ENCODE measurements around the gene FAM187B. TPM values are rescaled to one million over a fixed set of nuclear protein-coding genes. Genes with fewer than 3 reads are reported as not detected.

Gene FAM187B
- polyA plus RNA-seq, 1 donor (not counting 4 experiments of a cell fraction or from before 2014, with no cell fraction given): not detected

- peaks cover 12% of the 10 kb centered on the region for H3K4me1 ChIP-seq (ENCODE audit: control insufficient read depth, extremely low read depth, insufficient read depth, low read length)
- TF ChIP-seq CTCF (optimal IDR thresholded peaks at IDR 0.05 in 1 of 3, IDR thresholded peaks at IDR 0.05 in 1 of 3, conservative IDR thresholded peaks at IDR 0.05 in 1 of 3; ENCODE audit: extremely low read depth in 1 of 3, insufficient read depth in 2 of 3, low read length in 3 of 3): no peak
- no peak for TF ChIP-seq EZH2 (IDR thresholded peaks at IDR 0.05; ENCODE audit: low read length)
- DNase-seq (ENCODE audit: low read depth, low spot score): no peak
- no peaks in the 10 kb centered on the region for H3K36me3 ChIP-seq (ENCODE audit: control insufficient read depth in 2 of 2, extremely low read depth in 1 of 2, insufficient read depth in 2 of 2, low read length in 2 of 2)
- H4K20me1 ChIP-seq (ENCODE audit: control insufficient read depth, extremely low read depth, insufficient read depth, low read length): peaks cover 3% of the 10 kb centered on the region
- no peak overlapping the region for H3K4me3 ChIP-seq (ENCODE audit: control insufficient read depth in 2 of 3, extremely low read depth in 1 of 3, insufficient read depth in 2 of 3, low read depth in 1 of 3, low read length in 3 of 3)
- H3K27me3 ChIP-seq (ENCODE audit: control insufficient read depth, extremely low read depth, insufficient read depth, low read length): no peaks in the 10 kb centered on the region
- dilution Hi-C loops (cut with MboI; ENCODE audit: extremely low pct_ligation_motif_present, low sequenced_read_pairs): no loop called here
- H3K79me2 ChIP-seq (ENCODE audit: control insufficient read depth, insufficient read depth, low read length): no peaks in the 10 kb centered on the region
- no peak overlapping the region for H3K9ac ChIP-seq (ENCODE audit: control insufficient read depth, extremely low read depth, insufficient read depth, low read length)
- no peak overlapping the region for H3K4me2 ChIP-seq (ENCODE audit: control insufficient read depth, extremely low read depth, insufficient read depth, low read depth, low read length)
- no peak overlapping the region for H2AFZ ChIP-seq (ENCODE audit: control insufficient read depth, low read length)
- no peaks in the 10 kb centered on the region for H3K9me3 ChIP-seq (ENCODE audit: control insufficient read depth, low read depth, low read length)
- H3K9me1 ChIP-seq (ENCODE audit: control insufficient read depth, extremely low read depth, insufficient read depth, low read length): no peaks in the 10 kb centered on the region
- FAIRE-seq: no peak
- H3K27ac ChIP-seq (ENCODE audit: control insufficient read depth, insufficient read depth, low read length): no peak overlapping the region
Observed at GRCh38 chr19:35211545-35212230, 16.9 kb downstream of the FAM187B start.

- no peaks in the 10 kb centered on the region for H3K27me3 ChIP-seq (ENCODE audit: control insufficient read depth, extremely low read depth, insufficient read depth, low read length)
- no peak for DNase-seq (ENCODE audit: low read depth, low spot score)
- no peaks in the 10 kb centered on the region for H3K36me3 ChIP-seq (ENCODE audit: control insufficient read depth in 2 of 2, extremely low read depth in 1 of 2, insufficient read depth in 2 of 2, low read length in 2 of 2)
- no peaks in the 10 kb centered on the region for H3K9me1 ChIP-seq (ENCODE audit: control insufficient read depth, extremely low read depth, insufficient read depth, low read length)
- no peaks in the 10 kb centered on the region for H3K79me2 ChIP-seq (ENCODE audit: control insufficient read depth, insufficient read depth, low read length)
- H3K4me2 ChIP-seq (ENCODE audit: control insufficient read depth, extremely low read depth, insufficient read depth, low read depth, low read length): no peak overlapping the region
- FAIRE-seq: no peak
- no peak for TF ChIP-seq EZH2 (IDR thresholded peaks at IDR 0.05; ENCODE audit: low read length)
- no peak for TF ChIP-seq CTCF (optimal IDR thresholded peaks at IDR 0.05 in 1 of 3, IDR thresholded peaks at IDR 0.05 in 1 of 3, conservative IDR thresholded peaks at IDR 0.05 in 1 of 3; ENCODE audit: extremely low read depth in 1 of 3, insufficient read depth in 2 of 3, low read length in 3 of 3)
- no peak overlapping the region for H3K27ac ChIP-seq (ENCODE audit: control insufficient read depth, insufficient read depth, low read length)
- no peaks in the 10 kb centered on the region for H3K9me3 ChIP-seq (ENCODE audit: control insufficient read depth, low read depth, low read length)
- H2AFZ ChIP-seq (ENCODE audit: control insufficient read depth, low read length): no peak overlapping the region
- no peak overlapping the region for H3K9ac ChIP-seq (ENCODE audit: control insufficient read depth, extremely low read depth, insufficient read depth, low read length)
- H3K4me3 ChIP-seq (ENCODE audit: control insufficient read depth in 2 of 3, extremely low read depth in 1 of 3, insufficient read depth in 2 of 3, low read depth in 1 of 3, low read length in 3 of 3): no peak overlapping the region
- dilution Hi-C loops (cut with MboI; ENCODE audit: extremely low pct_ligation_motif_present, low sequenced_read_pairs): no loop called here
- peaks cover 12% of the 10 kb centered on the region for H3K4me1 ChIP-seq (ENCODE audit: control insufficient read depth, extremely low read depth, insufficient read depth, low read length)
- H4K20me1 ChIP-seq (ENCODE audit: control insufficient read depth, extremely low read depth, insufficient read depth, low read length): peaks cover 3% of the 10 kb centered on the region
Observed at GRCh38 chr19:35209646-35210045, 18.9 kb downstream of the FAM187B start.
